ENCODE measurements around the gene CLEC3A.
"Not testable (repeated sequence)": the region's sequence is repeated elsewhere in the genome, so short reads cannot be mapped to it uniquely, and the experiment has no call there.

Gene CLEC3A

GRCh38 chr16:78025631-78026030 lies 3.3 kb downstream of the CLEC3A start:
- Histone ChIP-seq H3K36me3 (no peaks in the 10 kb centered on the region), H3K4me3 (no peak overlapping the region), H4K20me1 (no peaks in the 10 kb centered on the region), H3K27me3 (no peaks in the 10 kb centered on the region), H3K4me2 (no peak overlapping the region), H3K9ac (no peak overlapping the region), H3K4me1 (no peaks in the 10 kb centered on the region), H3K9me3 (no peaks in the 10 kb centered on the region), H3K27ac (no peak overlapping the region)
- no peak for TF ChIP-seq Cebpa-rat (IDR thresholded peaks at IDR 0.05)

- H3K4me3 ChIP-seq: no peak overlapping the region
- no peak overlapping the region for H3K9ac ChIP-seq
- H3K27me3 ChIP-seq: no peaks in the 10 kb centered on the region
- no peaks in the 10 kb centered on the region for H3K36me3 ChIP-seq
- no peaks in the 10 kb centered on the region for H3K4me1 ChIP-seq
- no peaks in the 10 kb centered on the region for H3K9me3 ChIP-seq
- TF ChIP-seq Cebpa-rat (IDR thresholded peaks at IDR 0.05): no peak
- H4K20me1 ChIP-seq: no peaks in the 10 kb centered on the region
- H3K4me2 ChIP-seq: no peak overlapping the region
- no peak overlapping the region for H3K27ac ChIP-seq
Measured at GRCh38 chr16:78028018-78028417, 5.7 kb downstream of the CLEC3A start.

- Histone ChIP-seq H3K27me3 (no peaks in the 10 kb centered on the region), H3K9ac (no peak overlapping the region), H3K4me2 (peak overlapping the region; percentile 73), H3K27ac (no peak overlapping the region), H4K20me1 (no peaks in the 10 kb centered on the region), H3K4me3 (no peak overlapping the region), H3K36me3 (no peaks in the 10 kb centered on the region), H3K4me1 (peaks cover 15% of the 10 kb centered on the region), H3K9me3 (no peaks in the 10 kb centered on the region)
- TF ChIP-seq Cebpa-rat (IDR thresholded peaks at IDR 0.05): no peak
Measured at GRCh38 chr16:78034530-78034929, 12.2 kb downstream of the CLEC3A start.

GRCh38 chr16:78035012-78035411 lies 12.7 kb downstream of the CLEC3A start:
- Histone ChIP-seq H3K9ac (no peak overlapping the region), H3K27ac (no peak overlapping the region), H3K9me3 (no peaks in the 10 kb centered on the region), H3K4me3 (no peak overlapping the region), H3K4me2 (peak overlapping the region; percentile 73), H4K20me1 (no peaks in the 10 kb centered on the region), H3K36me3 (no peaks in the 10 kb centered on the region), H3K27me3 (no peaks in the 10 kb centered on the region), H3K4me1 (peaks cover 15% of the 10 kb centered on the region)
- TF ChIP-seq Cebpa-rat (IDR thresholded peaks at IDR 0.05): no peak

- no peaks in the 10 kb centered on the region for H3K27me3 ChIP-seq
- no peaks in the 10 kb centered on the region for H3K9me3 ChIP-seq
- no peak overlapping the region for H3K4me2 ChIP-seq
- no peak overlapping the region for H3K9ac ChIP-seq
- H4K20me1 ChIP-seq: no peaks in the 10 kb centered on the region
- H3K4me3 ChIP-seq: no peak overlapping the region
- H3K36me3 ChIP-seq: no peaks in the 10 kb centered on the region
- TF ChIP-seq Cebpa-rat (IDR thresholded peaks at IDR 0.05): no peak
- H3K4me1 ChIP-seq: no peaks in the 10 kb centered on the region
- no peak overlapping the region for H3K27ac ChIP-seq
Measured at GRCh38 chr16:78040396-78040795, 18.0 kb downstream of the CLEC3A start.

- Histone ChIP-seq H3K36me3 (no peaks in the 10 kb centered on the region), H4K20me1 (no peaks in the 10 kb centered on the region), H3K27ac (no peak overlapping the region), H3K27me3 (no peaks in the 10 kb centered on the region), H3K4me2 (no peak overlapping the region), H3K9ac (no peak overlapping the region), H3K4me1 (no peaks in the 10 kb centered on the region), H3K9me3 (no peaks in the 10 kb centered on the region), H3K4me3 (no peak overlapping the region)
- TF ChIP-seq Cebpa-rat (IDR thresholded peaks at IDR 0.05): no peak
Measured at GRCh38 chr16:78045865-78046581, 23.7 kb downstream of the CLEC3A start.

- H3K27ac ChIP-seq: no peak overlapping the region
Measured at GRCh38 chr16:78048319-78048718, 26.0 kb downstream of the CLEC3A start.

GRCh38 chr16:78050734-78051400 lies 28.5 kb downstream of the CLEC3A start:
- Histone ChIP-seq H3K9ac (no peak overlapping the region), H4K20me1 (no peaks in the 10 kb centered on the region), H3K4me3 (no peak overlapping the region), H3K36me3 (no peaks in the 10 kb centered on the region), H3K27me3 (no peaks in the 10 kb centered on the region), H3K4me1 (no peaks in the 10 kb centered on the region), H3K27ac (no peak overlapping the region), H3K4me2 (no peak overlapping the region), H3K9me3 (no peaks in the 10 kb centered on the region)
- TF ChIP-seq Cebpa-rat (IDR thresholded peaks at IDR 0.05): no peak

More at GRCh38 chr16:78048319-78048718, 26.0 kb downstream of the CLEC3A start:
- Histone ChIP-seq H3K4me3 (no peak overlapping the region), H3K9ac (no peak overlapping the region), H4K20me1 (no peaks in the 10 kb centered on the region), H3K9me3 (no peaks in the 10 kb centered on the region), H3K4me2 (no peak overlapping the region), H3K4me1 (no peaks in the 10 kb centered on the region), H3K36me3 (no peaks in the 10 kb centered on the region), H3K27me3 (no peaks in the 10 kb centered on the region)
- no peak for TF ChIP-seq Cebpa-rat (IDR thresholded peaks at IDR 0.05)

GRCh38 chr16:78057803-78058564 lies 35.6 kb downstream of the CLEC3A start:
- Histone ChIP-seq H3K4me2 (no peak overlapping the region), H4K20me1 (no peaks in the 10 kb centered on the region)
- TF ChIP-seq Cebpa-rat (IDR thresholded peaks at IDR 0.05): no peak

GRCh38 chr16:78059806-78060205 lies 37.5 kb downstream of the CLEC3A start:
- not testable (repeated sequence) for H3K4me3 ChIP-seq, H3K27ac ChIP-seq, H3K27me3 ChIP-seq, H4K20me1 ChIP-seq, H3K4me1 ChIP-seq, H3K9me3 ChIP-seq, H3K4me2 ChIP-seq, H3K9ac ChIP-seq, H3K36me3 ChIP-seq

More at GRCh38 chr16:78057803-78058564, 35.6 kb downstream of the CLEC3A start:
- Histone ChIP-seq H3K9ac (no peak overlapping the region), H3K36me3 (no peaks in the 10 kb centered on the region), H3K27ac (no peak overlapping the region), H3K4me3 (no peak overlapping the region), H3K9me3 (no peaks in the 10 kb centered on the region), H3K4me1 (peaks cover 4% of the 10 kb centered on the region; the same call in 1 of the 2 replicates), H3K27me3 (no peaks in the 10 kb centered on the region)
